DMS153 (cell line): ENCODE results near the gene OPTC.
"Not testable (repeated sequence)": the region's sequence is repeated elsewhere in the genome, so short reads cannot be mapped to it uniquely, and the experiment has no call there.

Experiments
- DNase-seq: peaks from one replicate; lab custom pipeline; 2025; lab: John Stamatoyannopoulos, UW

OPTC gene

GRCh38 chr1:203493901-203494300, at the start of gene OPTC:
TSS of gene OPTC (plus strand) at chr1:203494153. CDS start at chr1:203496006, 1,853 bp downstream.
- DNase-seq, result no peak

- no peak for DNase-seq
Measured at GRCh38 chr1:203444171-203444576, 49.8 kb upstream of the OPTC start.

GRCh38 chr1:203447151-203447550, 46.8 kb upstream of the OPTC start:
- no peak for DNase-seq

- not testable (repeated sequence) for DNase-seq
Measured at GRCh38 chr1:203447598-203447997, 46.4 kb upstream of the OPTC start.

GRCh38 chr1:203448521-203449061, 45.4 kb upstream of the OPTC start:
- DNase-seq, result no peak

GRCh38 chr1:203450001-203450400, 44.0 kb upstream of the OPTC start:
- DNase-seq, result no peak

- DNase-seq, result no peak
Measured at GRCh38 chr1:203450479-203451149, 43.3 kb upstream of the OPTC start.

- no peak for DNase-seq
Measured at GRCh38 chr1:203451836-203452784, 41.8 kb upstream of the OPTC start.

GRCh38 chr1:203453016-203453415, 40.9 kb upstream of the OPTC start:
- no peak for DNase-seq

GRCh38 chr1:203453616-203454015, 40.3 kb upstream of the OPTC start:
- no peak for DNase-seq

GRCh38 chr1:203454986-203455471, 38.9 kb upstream of the OPTC start:
- no peak for DNase-seq

- DNase-seq, result no peak
Measured at GRCh38 chr1:203455706-203456105, 38.2 kb upstream of the OPTC start.

GRCh38 chr1:203456577-203456976, 37.4 kb upstream of the OPTC start:
- DNase-seq, result no peak

- no peak for DNase-seq
Measured at GRCh38 chr1:203458078-203458477, 35.9 kb upstream of the OPTC start.

- no peak for DNase-seq
Measured at GRCh38 chr1:203459671-203460201, 34.2 kb upstream of the OPTC start.

GRCh38 chr1:203461717-203462116, 32.2 kb upstream of the OPTC start:
- no peak for DNase-seq

- no peak for DNase-seq
Measured at GRCh38 chr1:203462143-203462542, 31.8 kb upstream of the OPTC start.

- DNase-seq, result no peak
Measured at GRCh38 chr1:203462878-203463277, 31.1 kb upstream of the OPTC start.

- no peak for DNase-seq
Measured at GRCh38 chr1:203463469-203464062, 30.4 kb upstream of the OPTC start.

- DNase-seq, result no peak
Measured at GRCh38 chr1:203464226-203464625, 29.7 kb upstream of the OPTC start.

GRCh38 chr1:203464743-203465142, 29.2 kb upstream of the OPTC start:
- no peak for DNase-seq
